GM12875 (cell line): ENCODE measurements around the gene SERPINC1.
"Not testable (repeated sequence)": the region's sequence is repeated elsewhere in the genome, so short reads cannot be mapped to it uniquely, and the experiment has no call there.

ENCODE experiments used
- H3K4me3 ChIP-seq: one replicate; pipeline ENCODE4 v1.5.1; 2011; ENCODE audit warnings: low read depth, low read length, control low read depth
- TF ChIP-seq, protein P1 (sequence below): IDR thresholded peaks from 2 replicates; pipeline ENCODE4 v1.5.1; 2011; ENCODE audit warnings: low read depth, mild to moderate bottlenecking, control low read depth, inconsistent platforms, low read length, moderate library complexity, borderline replicate concordance; ENCODE audit not compliant: insufficient read depth

SERPINC1 gene

DNA sequence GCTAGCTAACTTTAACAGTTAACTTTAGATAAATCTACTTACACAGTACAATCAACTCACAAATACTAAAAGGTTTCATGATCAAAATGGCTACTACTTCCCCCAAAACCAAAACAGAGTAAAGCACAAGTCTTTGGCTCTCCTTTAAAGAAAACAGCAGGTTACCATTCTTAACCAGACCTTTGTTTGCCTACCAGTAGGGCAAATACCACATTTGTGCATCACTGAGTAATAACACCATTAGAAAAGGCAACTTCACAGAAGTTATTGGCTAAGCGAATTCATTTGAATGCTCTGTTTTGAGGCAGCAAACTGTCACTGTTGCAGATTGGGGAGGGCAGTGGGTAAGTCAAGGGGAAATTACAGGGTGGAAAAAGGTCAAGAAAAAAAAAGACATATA, 17.3 kb upstream of the SERPINC1 start:
- no peak overlapping the region for H3K4me3 ChIP-seq
- TF ChIP-seq, protein P1, sequence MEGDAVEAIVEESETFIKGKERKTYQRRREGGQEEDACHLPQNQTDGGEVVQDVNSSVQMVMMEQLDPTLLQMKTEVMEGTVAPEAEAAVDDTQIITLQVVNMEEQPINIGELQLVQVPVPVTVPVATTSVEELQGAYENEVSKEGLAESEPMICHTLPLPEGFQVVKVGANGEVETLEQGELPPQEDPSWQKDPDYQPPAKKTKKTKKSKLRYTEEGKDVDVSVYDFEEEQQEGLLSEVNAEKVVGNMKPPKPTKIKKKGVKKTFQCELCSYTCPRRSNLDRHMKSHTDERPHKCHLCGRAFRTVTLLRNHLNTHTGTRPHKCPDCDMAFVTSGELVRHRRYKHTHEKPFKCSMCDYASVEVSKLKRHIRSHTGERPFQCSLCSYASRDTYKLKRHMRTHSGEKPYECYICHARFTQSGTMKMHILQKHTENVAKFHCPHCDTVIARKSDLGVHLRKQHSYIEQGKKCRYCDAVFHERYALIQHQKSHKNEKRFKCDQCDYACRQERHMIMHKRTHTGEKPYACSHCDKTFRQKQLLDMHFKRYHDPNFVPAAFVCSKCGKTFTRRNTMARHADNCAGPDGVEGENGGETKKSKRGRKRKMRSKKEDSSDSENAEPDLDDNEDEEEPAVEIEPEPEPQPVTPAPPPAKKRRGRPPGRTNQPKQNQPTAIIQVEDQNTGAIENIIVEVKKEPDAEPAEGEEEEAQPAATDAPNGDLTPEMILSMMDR, result no peak

DNA sequence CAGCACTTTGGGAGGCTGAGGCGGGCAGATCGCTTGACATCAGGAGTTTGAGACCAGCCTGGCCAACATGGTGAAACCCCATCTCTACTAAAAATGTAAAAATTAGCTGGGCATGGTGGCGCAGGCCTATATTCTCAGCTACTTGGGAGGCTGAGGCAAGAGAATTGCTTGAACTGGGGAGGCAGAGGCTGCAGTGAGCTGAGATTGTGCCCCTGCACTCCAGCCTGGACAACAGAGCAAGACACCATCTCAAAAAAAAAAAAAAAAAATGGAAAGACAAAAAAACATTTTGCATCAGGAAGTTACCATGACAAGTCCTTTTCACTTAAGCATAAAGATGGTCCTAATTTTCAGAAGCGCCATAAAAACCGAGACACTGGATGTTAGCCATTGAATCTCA, 13.4 kb upstream of the SERPINC1 start:
- not testable (repeated sequence) for H3K4me3 ChIP-seq

DNA sequence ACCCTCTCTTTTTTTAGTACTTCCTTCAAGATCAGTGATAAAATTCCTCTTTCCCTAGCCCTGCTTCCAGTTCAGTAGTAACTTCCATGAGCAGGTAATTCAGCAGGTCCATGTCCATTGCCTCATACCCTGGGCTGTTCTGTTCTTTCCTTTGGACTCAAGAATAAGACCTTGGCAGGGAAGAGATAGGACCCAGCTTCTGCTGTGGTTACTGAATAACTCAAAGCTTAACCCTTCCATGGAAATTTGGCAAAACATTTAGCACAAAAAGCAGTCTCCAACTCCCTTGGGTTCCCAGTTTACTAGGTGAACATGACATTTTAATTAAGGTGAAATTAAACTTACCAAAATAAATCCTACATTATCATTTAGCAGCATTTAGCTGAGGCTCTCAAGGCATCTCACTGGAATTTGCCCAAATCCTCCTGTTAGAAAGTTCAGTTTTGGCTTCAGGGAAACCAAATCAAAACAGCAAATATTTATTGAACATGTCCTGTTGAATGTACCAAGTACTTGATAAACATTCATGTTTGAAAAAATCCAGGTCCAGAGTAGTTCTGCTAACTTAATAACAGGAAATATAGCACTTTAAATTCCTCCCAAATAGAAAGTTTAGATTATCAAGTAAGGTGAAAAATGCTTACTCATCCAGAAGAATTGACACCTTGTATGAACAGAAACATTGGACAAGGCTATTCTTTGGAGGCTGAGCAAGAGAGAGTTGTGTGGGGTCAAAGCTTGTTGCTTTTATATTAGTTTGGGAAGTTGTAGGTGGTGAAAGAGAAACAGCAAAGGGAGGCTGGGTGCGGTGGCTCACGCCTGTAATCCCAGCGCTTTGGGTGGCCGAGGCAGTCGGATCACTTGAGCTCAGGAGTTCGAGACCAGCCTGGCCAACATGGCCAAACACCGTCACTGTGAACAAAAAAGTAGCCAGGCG, 8.4 kb upstream of the SERPINC1 start:
- no peak overlapping the region for H3K4me3 ChIP-seq
- TF ChIP-seq, protein P1, result no peak

DNA sequence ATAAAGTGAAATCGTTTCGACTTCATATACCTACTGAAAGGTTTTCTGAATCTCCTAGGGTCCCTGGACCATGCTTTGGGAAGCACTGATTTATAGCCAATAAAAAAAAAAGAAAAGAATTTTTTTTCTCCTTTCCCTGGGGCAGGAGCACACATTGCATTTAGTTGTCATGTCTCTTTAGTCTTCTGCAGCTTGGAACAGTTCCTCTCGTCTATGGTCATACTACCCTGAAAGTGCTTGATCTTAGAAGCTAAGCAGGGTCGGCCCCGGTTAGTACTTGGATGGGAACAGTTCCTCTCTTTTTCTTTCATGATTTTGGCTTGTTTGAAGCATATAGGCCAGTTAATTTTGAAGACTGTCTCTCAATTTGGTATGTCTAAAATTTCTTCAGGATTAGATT, 3.7 kb upstream of the SERPINC1 start:
- TF ChIP-seq, protein P1, result no peak
- no peak overlapping the region for H3K4me3 ChIP-seq

DNA sequence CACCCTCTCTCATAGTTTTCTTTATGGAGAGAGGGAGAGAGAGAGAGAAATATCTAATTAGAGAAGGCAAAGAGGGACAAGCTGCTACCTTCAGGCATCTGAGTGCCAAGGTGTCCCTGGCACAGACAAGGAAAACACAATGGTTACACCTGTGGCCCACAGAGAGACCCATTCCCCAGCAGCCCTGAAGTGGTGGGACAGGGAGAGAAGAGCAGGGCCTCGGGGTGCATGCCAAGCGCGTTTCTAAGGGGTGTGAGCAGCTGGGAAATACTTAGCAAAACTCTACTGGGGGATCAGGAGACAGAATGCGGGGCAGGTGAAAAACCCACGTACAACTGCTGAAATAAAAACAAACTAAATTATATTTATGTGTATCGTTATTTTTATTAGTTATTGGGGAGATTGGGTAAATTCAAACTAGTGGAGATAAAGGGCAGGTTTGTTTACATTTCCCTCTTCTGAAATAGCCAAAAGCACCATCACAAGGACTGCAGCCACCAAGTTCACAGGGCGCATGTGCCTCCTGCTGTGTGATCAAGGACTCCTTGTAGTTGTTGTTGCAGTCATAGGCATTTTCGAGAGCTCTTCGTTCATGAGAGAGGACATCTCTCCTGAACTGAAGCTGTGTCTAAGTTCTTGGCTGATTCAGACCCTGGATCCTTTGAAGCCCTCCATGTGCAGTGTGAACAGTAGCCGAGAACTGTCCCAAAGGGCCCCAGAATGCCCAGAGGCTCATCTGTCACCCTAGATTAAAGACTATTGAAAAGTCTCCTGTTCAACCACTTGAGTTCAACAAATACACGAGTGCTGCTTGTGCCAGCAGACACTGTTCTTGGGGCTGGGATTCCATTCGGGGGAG, 737 bp upstream of the SERPINC1 start:
- TF ChIP-seq, protein P1, result no peak
- no peak overlapping the region for H3K4me3 ChIP-seq

DNA sequence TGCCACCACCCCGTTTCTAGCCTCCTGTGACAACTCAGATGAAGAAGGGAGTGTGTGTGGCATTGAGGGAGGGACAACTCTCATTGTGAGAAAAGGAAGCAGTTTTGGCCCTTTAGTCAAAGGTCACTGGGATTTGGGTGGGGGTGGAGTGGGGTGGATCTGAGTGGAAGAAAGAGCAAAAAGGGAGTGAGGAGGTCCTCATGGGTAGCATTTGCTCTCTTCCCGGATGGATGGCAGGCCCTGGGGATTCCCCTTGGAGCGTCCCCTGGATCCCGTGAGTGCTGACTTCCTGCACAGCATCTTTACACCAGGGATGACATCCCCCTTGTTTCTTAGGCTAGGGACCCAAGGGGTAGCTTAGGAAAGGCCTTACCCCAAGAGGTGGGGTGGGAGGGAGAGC, 460 bp downstream of the SERPINC1 start:
- TF ChIP-seq, protein P1, result no peak
- H3K4me3 ChIP-seq, result no peak overlapping the region

DNA sequence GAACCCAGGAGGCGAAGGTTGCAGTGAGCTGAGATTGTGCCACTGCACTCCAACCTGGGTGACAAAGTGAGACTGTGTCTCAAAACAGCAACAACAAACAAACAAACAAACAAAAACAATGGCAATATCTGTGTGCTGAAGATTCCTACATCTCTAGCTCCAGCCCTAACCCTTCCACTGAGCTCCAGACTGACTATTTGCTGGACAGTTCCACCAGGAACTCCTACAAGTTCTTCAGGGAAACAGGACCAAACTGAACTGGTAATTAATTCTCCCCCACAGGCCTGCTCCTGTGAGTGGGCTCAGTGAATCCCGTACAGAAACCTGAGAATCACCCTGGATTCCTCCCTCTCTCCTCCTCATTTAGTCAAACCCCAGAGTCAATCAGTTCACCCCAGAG, 1.5 kb downstream of the SERPINC1 start:
- TF ChIP-seq, protein P1, result no peak
- no peak overlapping the region for H3K4me3 ChIP-seq
